K562 (cell line): ENCODE results near the gene RSPO1. TPM values are rescaled to one million over a fixed set of nuclear protein-coding genes. Genes with fewer than 3 reads are reported as not detected.

Experiments used
- ATAC-seq: fragments of 200-7000 bp; cut with Tn5 transposase; 3 replicates; pipeline ENCODE4 v1.9.1; 2020; ENCODE audit warnings: moderate library complexity
- BruUV-seq: library from RNA; stranded (reverse); fragments of 400-500 nt; replicated peaks from 2 replicates; lab custom pipeline; 2021; lab: Mats Ljungman, UMichigan
- CTCF ChIA-PET: fragments of 300-600 bp; formaldehyde crosslinking; extraction: SDS; loops from one replicate; lab custom pipeline; 2021; ENCODE audit warnings: low intra/inter-chr PET ratio; lab: Yijun Ruan, JAX
- POLR2A ChIA-PET: fragments of 300-600, 350-650 bp; sonication (Branson Sonifier 250); formaldehyde crosslinking; extraction: SDS; loops from one replicate; lab custom pipeline; 2021; ENCODE audit warnings: antibody characterized with exemption, inconsistent platforms; lab: Yijun Ruan, JAX
- DNase-seq, 4 experiments: peaks; one replicate each; pipeline versions ENCODE4 v3.0.0 to v3.0.0-alpha.2; 2011 to 2018; ENCODE audit warnings: low spot score in 3 of 4, mixed read lengths in 3 of 4; ENCODE audit errors: extremely low read depth in 1 of 4
- FAIRE-seq: peaks from 2 replicates; lab custom pipeline; 2011; peaks lifted over from hg19 to GRCh38; lab: Jason Lieb, UNC
- H2AFZ ChIP-seq: 2 replicates; pipeline ENCODE4 v1.6.0; 2011; ENCODE audit warnings: low read depth, low read length, control low read depth, inconsistent platforms
- H3K27ac ChIP-seq: fragments of 200-600 bp; 3 replicates; pipeline ENCODE4 v1.8.0; 2011; ENCODE audit warnings: low read depth, mild to moderate bottlenecking, control low read depth, inconsistent platforms, low read length, moderate library complexity, mixed read lengths; ENCODE audit errors: extremely low read depth
- H3K27me3 ChIP-seq, 2 experiments: fragments of 300-600 bp in 1 of 2; 2 replicates in 1 of 2; 3 replicates in 1 of 2; pipeline versions ENCODE4 v1.6.0 to v1.8.0; 2011; ENCODE audit warnings: inconsistent platforms in 2 of 2, low read length in 2 of 2, mild to moderate bottlenecking in 1 of 2, mixed read lengths in 1 of 2, moderate library complexity in 1 of 2; ENCODE audit not compliant: control insufficient read depth in 2 of 2, insufficient read depth in 2 of 2
- H3K36me3 ChIP-seq: fragments of 300-600 bp; 3 replicates; pipeline ENCODE4 v1.8.0; 2011; ENCODE audit warnings: mild to moderate bottlenecking, low read length, inconsistent platforms; ENCODE audit not compliant: control insufficient read depth, insufficient read depth
- H3K4me1 ChIP-seq, 2 experiments: fragments of 200-600 bp in 1 of 2; replicated peaks in 1 of 2; 2 replicates in 1 of 2; 3 replicates in 1 of 2; pipeline versions ENCODE4 v1.5.1 to v1.8.0; 2011; ENCODE audit warnings: inconsistent platforms in 2 of 2, low read length in 2 of 2, mild to moderate bottlenecking in 1 of 2, mixed read lengths in 1 of 2, moderate library complexity in 1 of 2; ENCODE audit not compliant: control insufficient read depth in 2 of 2, insufficient read depth in 2 of 2
- H3K4me2 ChIP-seq: 2 replicates; pipeline ENCODE4 v1.6.1; 2011; ENCODE audit warnings: low read length, control low read depth, inconsistent platforms, mixed read lengths; ENCODE audit not compliant: insufficient read depth
- H3K4me3 ChIP-seq: fragments of 200-600 bp; sonication (generic), shearing (Covaris generic); 2 replicates; pipeline ENCODE4 v1.5.1; 2016; ENCODE audit warnings: control low read depth, inconsistent platforms
- H3K79me2 ChIP-seq: fragments of 200-600 bp; 3 replicates; pipeline ENCODE4 v1.8.0; 2011; ENCODE audit warnings: low read length, inconsistent platforms; ENCODE audit not compliant: control insufficient read depth, insufficient read depth
- H3K9ac ChIP-seq, 2 experiments: 2 replicates each; pipeline versions ENCODE4 v1.6.0 to v1.6.1; 2011; ENCODE audit warnings: low read depth in 2 of 2, low read length in 2 of 2, control low read depth in 1 of 2, inconsistent platforms in 1 of 2, mild to moderate bottlenecking in 1 of 2, mixed read lengths in 1 of 2; ENCODE audit not compliant: insufficient read depth in 1 of 2
- H3K9me1 ChIP-seq: one replicate; pipeline ENCODE4 v1.6.0; 2011; ENCODE audit warnings: inconsistent platforms, mild to moderate bottlenecking, low read length, moderate library complexity; ENCODE audit not compliant: control insufficient read depth, insufficient read depth
- H3K9me3 ChIP-seq: replicated peaks from 2 replicates; pipeline ENCODE4 v1.5.1; 2011; ENCODE audit warnings: low read depth, low read length, inconsistent platforms; ENCODE audit not compliant: control insufficient read depth, insufficient read depth
- H4K20me1 ChIP-seq: replicated peaks from 2 replicates; pipeline ENCODE4 v1.6.1; 2011; ENCODE audit warnings: low read length, inconsistent platforms, mixed read lengths; ENCODE audit not compliant: control insufficient read depth, insufficient read depth
- CTCF ChIP-seq, 3 experiments: IDR thresholded peaks in 2 of 3; conservative IDR thresholded peaks in 1 of 3; 2 replicates each; pipeline ENCODE4 v1.5.1; 2011 to 2012; ENCODE audit warnings: low read length in 3 of 3, mild to moderate bottlenecking in 3 of 3, control low read depth in 2 of 3, improper control_type of control experiment in 1 of 3, inconsistent platforms in 1 of 3, low read depth in 1 of 3, mixed read lengths in 1 of 3, moderate library complexity in 1 of 3; ENCODE audit not compliant: insufficient read depth in 2 of 3
- RAD21 ChIP-seq, 2 experiments: fragments of 250-450 bp in 1 of 2; fragments of 450-650 bp in 1 of 2; sonication (Bioruptor Pico) in 1 of 2; formaldehyde crosslinking in 1 of 2; IDR thresholded peaks in 1 of 2; conservative IDR thresholded peaks in 1 of 2; 2 replicates each; pipeline versions ENCODE4 v1.4.0 to v1.8.0; 2020 to 2022; ENCODE audit warnings: mild to moderate bottlenecking in 2 of 2, moderate library complexity in 1 of 2
- ZNF140 ChIP-seq: fragments of 250-450 bp; sonication (Bioruptor Pico); IDR thresholded peaks from 2 replicates; pipeline ENCODE4 v1.8.0; 2021; ENCODE audit warnings: moderate library complexity, mild to moderate bottlenecking, inconsistent platforms
- WGBS: fragments of 100-300 bp; shearing (Covaris generic); methylation state at CpG from one replicate; pipeline ENCODE4 v1.1.6; 2016; ENCODE audit warnings: low coverage, mixed read lengths; ENCODE audit not compliant: insufficient coverage; ENCODE audit errors: missing lambda C conversion rate; 5-methylcytosine and 5-hydroxymethylcytosine counted together
- in situ Hi-C: fragments of 300-500 bp; cut with MboI; formaldehyde crosslinking; loops from 4 replicates; pipeline ENCODE4 v1.15.0; 2018; ENCODE audit warnings: inconsistent platforms, mixed read lengths
- intact Hi-C: fragments of 100-400 bp; cut with micrococcal nuclease; formaldehyde crosslinking; loops from 2 replicates; pipeline ENCODE4 v1.14.2; 2022
- polyA plus RNA-seq, 8 experiments: library from polyadenylated mRNA; depleted of rRNA in 4 of 8; stranded (reverse) in 5 of 8; unstranded in 3 of 8; fragments of >200 nt; fragmentation: Nextera tagmentation in 2 of 8; fragmentation: Illumina TruSeq in 1 of 8; extraction: Ambion mirVana in 2 of 8; extraction: Trizol in 1 of 8; gene quantifications; 2 replicates each; pipeline versions ENCODE4 v1.2.1 to v1.2.3, GENCODE V29; 2011 to 2014; ENCODE audit warnings: inconsistent platforms in 1 of 8, missing spikeins in 1 of 8
- total RNA-seq, 7 experiments: library from RNA; depleted of rRNA in 6 of 7; stranded (reverse); fragments of >200 nt in 6 of 7; fragmentation: Illumina TruSeq in 2 of 7; extraction: Trizol in 2 of 7; gene quantifications; 2 replicates each; pipeline versions ENCODE4 v1.2.1 to v1.2.3, GENCODE V29; 2011 to 2021; ENCODE audit warnings: low replicate concordance in 1 of 7

Gene RSPO1
- total and polyA plus RNA-seq, 9 of the 15 experiments (the other 6 are each of a cell fraction or from before 2014, with no cell fraction given) = not detected

- WGBS = 3% methylated on average over 12 of the region's 12 CpGs
- intact Hi-C loops = loop anchor here (10.0 kb wide), 2 partner anchors 150 to 160 kb away; partner anchors contain the start of gene EPHA10
- 0 out of 2 replicates have a peak, but pooled peaks cover 5% of the 10 kb centered on the region for H4K20me1 ChIP-seq
- peaks cover 0 to 4% of the 10 kb centered on the region in 2 experiments; a peak in 2 of 5 replicates for H3K4me1 ChIP-seq
- FAIRE-seq (no peak), ATAC-seq (peak; percentile 79), DNase-seq (peak in 3 of 4 experiments; percentile 32 to 41 (median 36))
- H3K4me2 ChIP-seq = no peak overlapping the region
- no peaks in the 10 kb centered on the region for H3K9me3 ChIP-seq
- H3K4me3 ChIP-seq = no peak overlapping the region
- H3K36me3 ChIP-seq = no peaks in the 10 kb centered on the region
- H3K79me2 ChIP-seq = no peaks in the 10 kb centered on the region
- no peak overlapping the region for H3K9ac ChIP-seq
- BruUV-seq = no TSS peak
- ChIA-PET POLR2A (interaction anchor here (0.7 to 1.3 kb wide), 2 partner anchors 9 to 21 kb away, joined by 3 to 4 read pairs; partner anchors contain the start of gene GNL2), CTCF (interaction anchor here (1.0 kb wide), 1 partner anchor 77 kb away, joined by 3 read pairs; no protein-coding TSS in a partner anchor)
- H3K27me3 ChIP-seq = peaks cover 60 to 68% of the 10 kb centered on the region in 2 experiments
- TF ChIP-seq RAD21 (CRISPR knock-in tag; conservative IDR thresholded peaks at IDR 0.05 in 1 of 2, IDR thresholded peaks at IDR 0.05 in 1 of 2) (0 out of 4 replicates have a peak, but pooled peaks of 1 of the 2 experiments have one; percentile 8), ZNF140 (CRISPR knock-in tag) (no peak), CTCF (IDR thresholded peaks at IDR 0.05 in 2 of 3, conservative IDR thresholded peaks at IDR 0.05 in 1 of 3; ENCODE audit: insufficient read depth in 2 of 3, low read depth in 1 of 3, low read length in 3 of 3) (peak in 2 of 3 experiments; percentile 17 to 27; a peak in 2 of 6 replicates)
- no peak overlapping the region for H2AFZ ChIP-seq
- H3K27ac ChIP-seq = no peak overlapping the region
- in situ Hi-C loops = loop anchor here (5.0 kb wide), 1 partner anchor 77 kb away; no protein-coding TSS in a partner anchor
- H3K9me1 ChIP-seq = no peaks in the 10 kb centered on the region
Observed at GRCh38 chr1:37605061-37605650, 29.5 kb downstream of the RSPO1 start.
